GM12865 (cell line): ENCODE data around the gene CACNA1F.

Source experiments
- DNase-seq: peaks from one replicate; pipeline ENCODE4 v3.0.0; 2010; ENCODE audit warnings: low read depth
- H3K4me3 ChIP-seq: 2 replicates; pipeline ENCODE4 v1.5.1; 2011; ENCODE audit warnings: mild to moderate bottlenecking, low read depth, low read length, control low read depth
- TF ChIP-seq, protein P1 (sequence below): IDR thresholded peaks from 2 replicates; pipeline ENCODE4 v1.5.1; 2011; ENCODE audit warnings: low read length, control low read depth, low read depth, inconsistent platforms; ENCODE audit not compliant: insufficient read depth; ENCODE audit errors: missing control alignments

The CACNA1F gene

DNA sequence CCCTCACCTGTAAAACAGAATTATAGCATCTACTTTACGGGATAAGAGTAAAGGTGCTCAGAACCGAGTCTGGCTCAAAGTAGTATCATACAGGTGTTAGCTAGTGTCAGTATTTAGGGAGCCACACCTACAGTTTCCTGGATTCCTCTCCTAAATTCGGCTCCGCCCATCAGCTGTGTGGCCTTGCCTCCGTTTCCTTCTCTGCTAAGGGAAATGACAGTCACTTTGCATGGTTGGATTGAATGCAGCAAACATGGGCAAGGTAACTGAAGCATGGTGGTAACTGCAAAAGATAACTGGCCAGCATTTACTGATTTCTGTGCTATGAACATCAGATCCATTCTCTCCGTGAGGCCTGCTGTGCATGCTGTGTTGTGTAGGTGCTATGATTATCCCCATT lies 39.3 kb upstream of the CACNA1F start:
- TF ChIP-seq, protein P1, sequence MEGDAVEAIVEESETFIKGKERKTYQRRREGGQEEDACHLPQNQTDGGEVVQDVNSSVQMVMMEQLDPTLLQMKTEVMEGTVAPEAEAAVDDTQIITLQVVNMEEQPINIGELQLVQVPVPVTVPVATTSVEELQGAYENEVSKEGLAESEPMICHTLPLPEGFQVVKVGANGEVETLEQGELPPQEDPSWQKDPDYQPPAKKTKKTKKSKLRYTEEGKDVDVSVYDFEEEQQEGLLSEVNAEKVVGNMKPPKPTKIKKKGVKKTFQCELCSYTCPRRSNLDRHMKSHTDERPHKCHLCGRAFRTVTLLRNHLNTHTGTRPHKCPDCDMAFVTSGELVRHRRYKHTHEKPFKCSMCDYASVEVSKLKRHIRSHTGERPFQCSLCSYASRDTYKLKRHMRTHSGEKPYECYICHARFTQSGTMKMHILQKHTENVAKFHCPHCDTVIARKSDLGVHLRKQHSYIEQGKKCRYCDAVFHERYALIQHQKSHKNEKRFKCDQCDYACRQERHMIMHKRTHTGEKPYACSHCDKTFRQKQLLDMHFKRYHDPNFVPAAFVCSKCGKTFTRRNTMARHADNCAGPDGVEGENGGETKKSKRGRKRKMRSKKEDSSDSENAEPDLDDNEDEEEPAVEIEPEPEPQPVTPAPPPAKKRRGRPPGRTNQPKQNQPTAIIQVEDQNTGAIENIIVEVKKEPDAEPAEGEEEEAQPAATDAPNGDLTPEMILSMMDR: no peak
- no peak overlapping the region for H3K4me3 ChIP-seq
- no peak for DNase-seq

DNA sequence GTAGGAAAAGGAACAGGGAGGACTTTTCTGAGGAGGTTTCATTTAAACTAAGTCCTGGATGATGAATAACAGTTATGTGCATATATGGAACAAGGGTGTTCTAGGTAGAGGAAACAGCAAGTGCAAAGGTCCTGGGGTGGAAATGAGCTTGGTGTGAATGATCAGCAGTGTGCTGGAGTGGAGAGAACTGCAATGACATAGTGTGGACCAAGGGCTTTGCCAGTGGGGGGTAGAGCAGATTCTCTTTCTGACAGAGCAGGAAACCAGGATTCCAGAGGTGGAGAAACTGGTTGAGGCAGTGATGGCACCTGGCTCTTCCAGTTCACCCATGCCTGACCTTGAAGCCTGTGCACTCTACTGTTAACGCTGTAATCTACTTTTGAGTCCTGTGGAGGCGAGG lies 38.2 kb upstream of the CACNA1F start:
- TF ChIP-seq, protein P1: no peak
- no peak for DNase-seq
- H3K4me3 ChIP-seq: peak overlapping the region; percentile 72; the same call in 1 of the 2 replicates

DNA sequence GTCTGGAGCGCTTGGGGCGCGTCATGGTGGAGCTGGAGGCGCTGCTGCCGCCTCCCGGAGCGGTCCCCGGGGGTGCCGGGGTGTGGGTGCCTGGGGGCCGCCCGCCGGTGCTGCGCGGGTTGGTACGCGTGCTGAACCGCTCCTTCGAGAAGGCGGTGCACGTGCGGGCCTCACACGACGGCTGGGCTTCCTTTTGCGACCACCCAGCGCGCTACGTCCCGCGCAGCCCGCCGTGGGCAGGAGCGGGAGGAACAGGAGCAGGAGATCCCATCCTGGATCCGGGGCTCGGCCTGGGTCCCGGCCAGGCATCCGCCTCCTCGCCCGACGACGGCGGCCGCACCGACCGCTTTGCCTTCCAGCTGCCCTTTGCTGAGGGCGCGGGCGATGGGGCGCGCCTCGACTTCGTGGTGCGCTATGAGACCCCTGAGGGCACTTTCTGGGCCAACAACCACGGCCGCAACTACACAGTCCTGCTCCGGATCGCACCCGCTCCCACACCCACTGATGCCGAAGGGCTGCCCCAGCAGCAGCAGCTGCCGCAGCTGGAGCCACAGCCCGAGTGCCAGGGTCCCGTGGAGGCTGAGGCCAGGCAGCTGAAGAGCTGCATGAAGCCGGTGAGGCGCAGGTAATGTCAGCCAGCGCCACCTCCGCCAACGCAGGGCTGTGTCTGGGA lies 37.2 kb upstream of the CACNA1F start:
- peak overlapping the region; percentile 72 for H3K4me3 ChIP-seq

DNA sequence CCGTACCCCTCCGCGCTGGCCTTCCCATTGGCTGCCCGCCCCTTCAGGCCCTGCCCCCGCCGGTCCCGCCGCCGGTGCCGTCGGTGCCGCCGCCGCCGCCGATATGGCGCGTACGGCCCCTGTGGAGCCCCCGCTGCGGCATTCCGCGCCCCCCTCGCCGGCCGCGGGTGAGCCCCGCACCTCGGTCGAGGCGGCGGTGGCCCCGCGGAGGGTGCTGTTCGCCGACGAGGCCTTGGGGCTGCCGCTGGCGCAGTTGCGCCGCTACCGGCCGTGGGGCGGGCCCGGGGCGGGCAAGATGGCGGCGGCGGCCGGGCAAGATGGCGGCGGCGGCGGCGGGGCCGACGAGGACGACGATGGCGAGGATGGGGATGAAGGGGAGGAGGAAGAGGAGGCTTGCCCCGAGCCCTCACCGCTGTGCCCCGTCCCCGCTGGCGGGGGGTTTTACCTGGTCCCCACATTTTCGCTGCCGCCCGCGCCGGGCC lies 36.7 kb upstream of the CACNA1F start, which contains the start of gene PPP1R3F:
Gene PPP1R3F, plus strand, starts transcription at position 27 of the 482 bp plus-strand sequence. Its CDS starts 77 bp downstream, at position 104.
- H3K4me3 ChIP-seq: peak within 1 kb of the TSS; percentile 72
- DNase-seq: no peak
- TF ChIP-seq, protein P1: no peak

More for the DNA sequence above, 37.2 kb upstream of the CACNA1F start:
- TF ChIP-seq, protein P1: no peak
- DNase-seq: no peak

DNA sequence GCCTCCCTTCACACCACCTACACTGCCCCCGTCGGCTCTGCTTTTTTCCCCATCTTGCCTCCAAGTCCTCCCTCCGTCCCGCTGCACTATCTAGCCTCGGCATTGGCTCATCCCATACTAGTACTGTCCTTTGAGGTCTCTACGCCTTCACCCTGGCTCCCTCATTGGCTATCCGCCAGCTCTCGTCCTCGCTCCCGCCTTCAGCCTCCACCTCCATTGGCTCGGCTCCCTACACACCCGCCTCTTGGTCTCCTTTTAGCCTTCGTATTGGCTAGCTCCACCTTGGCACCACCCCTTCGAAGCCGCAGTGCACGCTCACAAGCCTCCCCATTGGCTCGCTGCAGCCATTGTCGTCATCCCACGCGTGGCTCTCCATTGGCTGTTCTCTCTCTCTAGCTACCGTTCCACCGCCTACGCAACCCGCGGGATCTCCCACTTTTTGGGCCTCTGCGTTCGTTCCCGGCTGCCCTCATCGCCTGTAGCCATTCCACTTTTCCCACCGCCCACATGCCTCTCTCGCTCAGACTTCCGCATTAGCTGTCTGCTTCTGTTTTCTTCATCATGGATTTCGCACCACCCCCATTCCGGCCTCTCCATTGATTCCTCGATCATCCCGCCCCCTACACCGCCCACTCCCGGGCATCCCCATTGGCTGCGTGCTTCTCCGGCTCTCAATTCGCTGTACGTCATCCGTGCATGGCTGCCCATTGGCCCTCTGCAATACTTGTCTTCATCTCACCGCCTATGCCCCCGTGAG lies 36.0 kb upstream of the CACNA1F start:
- TF ChIP-seq, protein P1: no peak
- peak; percentile 98 for DNase-seq
- peak overlapping the region; percentile 71 for H3K4me3 ChIP-seq

DNA sequence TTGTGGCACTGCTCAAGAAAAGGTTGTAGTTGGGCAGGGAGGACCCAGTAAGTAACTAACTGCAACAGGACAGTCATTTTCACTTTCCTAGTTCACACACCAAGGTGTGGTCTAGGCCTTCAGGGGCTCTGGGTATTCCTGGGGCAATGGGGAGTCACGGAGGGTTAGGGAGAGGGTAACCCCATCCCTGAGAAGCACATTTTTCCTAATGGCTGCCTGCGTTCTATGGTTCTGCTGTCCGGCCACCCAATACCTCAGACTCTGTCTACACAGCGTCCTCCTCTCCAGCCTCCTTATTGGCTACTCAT lies 35.5 kb upstream of the CACNA1F start:
- peak overlapping the region; percentile 71 for H3K4me3 ChIP-seq
- DNase-seq: no peak
- TF ChIP-seq, protein P1: no peak
